ENCODE measurements around the gene USP25. TPM values are rescaled to one million over a fixed set of nuclear protein-coding genes. Genes with fewer than 3 reads are reported as not detected.
A peak's percentile ranks its signal among the peaks of the same experiment; 100 is the strongest.

The USP25 gene
- total and polyA plus RNA-seq, 2 of the 8 experiments (the other 6 are each of a cell fraction or from before 2014, with no cell fraction given): 11.2 to 48.1 TPM

DNA sequence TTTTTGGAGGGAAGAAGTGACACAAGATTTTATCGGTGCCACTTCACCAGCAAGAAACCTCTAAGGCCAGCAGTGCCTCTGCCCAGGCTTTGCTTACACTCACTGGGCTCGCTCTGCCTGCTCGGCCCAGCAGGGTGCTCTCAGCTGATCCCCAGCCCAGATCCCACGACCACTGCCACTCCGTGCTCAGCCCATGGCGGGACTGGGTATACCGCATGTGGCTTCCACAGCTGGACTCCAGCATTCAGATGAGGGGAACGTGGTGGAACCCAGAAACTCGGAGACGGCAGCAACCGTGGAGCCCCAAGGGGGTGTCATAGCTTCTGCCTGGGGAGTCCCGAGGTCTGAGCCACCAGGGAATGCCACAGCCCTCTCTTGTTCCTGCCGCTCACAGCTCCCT is 12.9 kb downstream of the USP25 start:
- no peak for FAIRE-seq
- peaks cover 17 to 26% of the 10 kb centered on the region in 2 experiments for H4K20me1 ChIP-seq (replicated peaks in 1 of 2; ENCODE audit: control insufficient read depth in 1 of 2, insufficient read depth in 2 of 2, low read length in 2 of 2)
- 89% methylated on average over 13 of the region's 13 CpGs; no CpG with 5 or more reads in 1 of the 2 experiments for WGBS, 2 experiments (ENCODE audit: extremely low coverage in 1 of 2, insufficient coverage in 1 of 2, insufficient read length in 1 of 2, insufficient replicate concordance in 2 of 2, low coverage in 1 of 2, low lambda C conversion rate in 2 of 2, missing lambda C conversion rate in 1 of 2)

More for the DNA sequence above, 12.9 kb downstream of the USP25 start:
- no peak overlapping the region for H4K8ac ChIP-seq (ENCODE audit: extremely low read depth, insufficient read depth, low read length)
- H3K18ac ChIP-seq (ENCODE audit: extremely low read depth, low read length): no peak overlapping the region
- no peak overlapping the region for H4K91ac ChIP-seq (replicated peaks; ENCODE audit: insufficient read length, low read length)
- no peaks in the 10 kb centered on the region for H3K23me2 ChIP-seq (ENCODE audit: low read depth, low read length)
- no peak overlapping the region for H3K56ac ChIP-seq (replicated peaks; ENCODE audit: insufficient read length, low read depth, low read length)
- H2BK12ac ChIP-seq (ENCODE audit: low read depth, low read length): no peak overlapping the region
- no peak overlapping the region for H3K23ac ChIP-seq (ENCODE audit: insufficient read length)
- no peak overlapping the region for H3K4me3 ChIP-seq (ENCODE audit: extremely low read depth in 1 of 4, insufficient read depth in 2 of 4, low read depth in 3 of 4, low read length in 4 of 4)
- H3K4me1 ChIP-seq (replicated peaks in 1 of 4; ENCODE audit: control insufficient read depth in 3 of 4, insufficient read depth in 4 of 4, low read length in 3 of 4): peaks cover 4 to 33% (median 13%) of the 10 kb centered on the region in 4 experiments
- H3K4ac ChIP-seq (replicated peaks; ENCODE audit: insufficient read length, low read depth, low read length): no peak overlapping the region
- H3K14ac ChIP-seq (ENCODE audit: insufficient read length): no peak overlapping the region
- no peak for TF ChIP-seq SIN3A (conservative IDR thresholded peaks at IDR 0.05 in 1 of 2, IDR thresholded peaks at IDR 0.05 in 1 of 2; ENCODE audit: low read depth in 1 of 2, low read length in 2 of 2)
- no peak for TF ChIP-seq CREB1 (IDR thresholded peaks at IDR 0.05)
- no peak for TF ChIP-seq BRCA1 (IDR thresholded peaks at IDR 0.05; ENCODE audit: low read depth, low read length)
- no peak for TF ChIP-seq BCL11A (IDR thresholded peaks at IDR 0.05; ENCODE audit: low read depth in 2 of 2, low read length in 2 of 2)
- no peak for TF ChIP-seq RAD21 (IDR thresholded peaks at IDR 0.05 in 1 of 2, conservative IDR thresholded peaks at IDR 0.05 in 1 of 2; ENCODE audit: low read depth in 2 of 2, low read length in 2 of 2)
- TF ChIP-seq YY1 (IDR thresholded peaks at IDR 0.05; ENCODE audit: low read depth, low read length): no peak
- no peak for TF ChIP-seq CTBP2 (IDR thresholded peaks at IDR 0.05; ENCODE audit: borderline replicate concordance, insufficient read depth, insufficient read length, low read length)
- TF ChIP-seq, protein P1, sequence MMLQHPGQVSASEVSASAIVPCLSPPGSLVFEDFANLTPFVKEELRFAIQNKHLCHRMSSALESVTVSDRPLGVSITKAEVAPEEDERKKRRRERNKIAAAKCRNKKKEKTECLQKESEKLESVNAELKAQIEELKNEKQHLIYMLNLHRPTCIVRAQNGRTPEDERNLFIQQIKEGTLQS (IDR thresholded peaks at IDR 0.05; ENCODE audit: insufficient read depth, low read depth, low read length): no peak
- TF ChIP-seq, protein P2, sequence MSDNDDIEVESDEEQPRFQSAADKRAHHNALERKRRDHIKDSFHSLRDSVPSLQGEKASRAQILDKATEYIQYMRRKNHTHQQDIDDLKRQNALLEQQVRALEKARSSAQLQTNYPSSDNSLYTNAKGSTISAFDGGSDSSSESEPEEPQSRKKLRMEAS (IDR thresholded peaks at IDR 0.05): 0 out of 2 replicates have a peak, but pooled peaks have one; percentile 23
- 0 out of 2 replicates have a peak, but pooled peaks have one; percentile 30 for TF ChIP-seq POLR2AphosphoS5 (IDR thresholded peaks at IDR 0.05; ENCODE audit: low read depth, low read length)
- TF ChIP-seq TBP (IDR thresholded peaks at IDR 0.05; ENCODE audit: low read depth, low read length): no peak
- no peak for TF ChIP-seq CEBPB (IDR thresholded peaks at IDR 0.05; ENCODE audit: low read depth, low read length)
- no peak for TF ChIP-seq HDAC6 (IDR thresholded peaks at IDR 0.05; ENCODE audit: low read depth, low read length)
- no peaks in the 10 kb centered on the region for H3K36me3 ChIP-seq (ENCODE audit: control insufficient read depth in 2 of 4, insufficient read depth in 4 of 4, low read length in 3 of 4)
- H3K9me3 ChIP-seq (ENCODE audit: insufficient read depth in 2 of 2, low read depth in 1 of 2, low read length in 1 of 2): no peaks in the 10 kb centered on the region
- no peak overlapping the region for H3K27ac ChIP-seq (ENCODE audit: low read depth, low read length)
- no peak overlapping the region for H3K4me2 ChIP-seq (ENCODE audit: insufficient read depth in 1 of 2, low read depth in 2 of 2, low read length in 2 of 2)
- H2BK5ac ChIP-seq (ENCODE audit: low read depth, low read length): no peak overlapping the region
- no peak overlapping the region for H2BK15ac ChIP-seq (ENCODE audit: low read length)
- H2BK20ac ChIP-seq (ENCODE audit: low read length): no peak overlapping the region
- H2AK5ac ChIP-seq (ENCODE audit: low read depth, low read length): no peak overlapping the region
- DNase-seq (ENCODE audit: low read depth in 1 of 2, low spot score in 2 of 2): no peak
- H3K79me1 ChIP-seq (ENCODE audit: low read depth, low read length): peaks cover 12% of the 10 kb centered on the region; the same call in 1 of the 2 replicates
- H4K5ac ChIP-seq (ENCODE audit: insufficient read length, low read depth, low read length): no peak overlapping the region
- no peaks in the 10 kb centered on the region for H3K27me3 ChIP-seq (replicated peaks in 1 of 4; ENCODE audit: control insufficient read depth in 3 of 4, extremely low read depth in 1 of 4, insufficient read depth in 3 of 4, low read length in 3 of 4)
- no peak overlapping the region for H3K9ac ChIP-seq (replicated peaks in 1 of 4; ENCODE audit: extremely low read depth in 1 of 4, low read depth in 3 of 4, low read length in 3 of 4)
- no peak overlapping the region for H2BK120ac ChIP-seq (replicated peaks; ENCODE audit: low read depth, low read length)
- H2AFZ ChIP-seq (ENCODE audit: low read length): no peak overlapping the region
- H3K79me2 ChIP-seq (ENCODE audit: control insufficient read depth in 1 of 2, insufficient read depth in 2 of 2, low read length in 2 of 2): peaks cover 26 to 100% of the 10 kb centered on the region in 2 experiments
- CTCF ChIA-PET (ENCODE audit: partially characterized antibody): interaction anchor here (0.7 to 1.5 kb wide), 5 partner anchors 9 to 44 kb away, joined by 3 to 4 read pairs (median 3); no protein-coding TSS in a partner anchor
- POLR2A ChIA-PET (ENCODE audit: partially characterized antibody): interaction anchor here (0.8 to 3.8 kb wide), 4 partner anchors 9 to 13 kb away, joined by 3 to 24 read pairs (median 8); partner anchors contain the start of gene USP25

All from H1 (cell line).